ENCODE data around the gene INSYN2B. TPM values are rescaled to one million over a fixed set of nuclear protein-coding genes. Genes with fewer than 3 reads are reported as not detected.

The INSYN2B gene
- total and polyA plus RNA-seq, 2 of the 8 experiments (the other 6 are each of a cell fraction or from before 2014, with no cell fraction given) = not detected

DNA sequence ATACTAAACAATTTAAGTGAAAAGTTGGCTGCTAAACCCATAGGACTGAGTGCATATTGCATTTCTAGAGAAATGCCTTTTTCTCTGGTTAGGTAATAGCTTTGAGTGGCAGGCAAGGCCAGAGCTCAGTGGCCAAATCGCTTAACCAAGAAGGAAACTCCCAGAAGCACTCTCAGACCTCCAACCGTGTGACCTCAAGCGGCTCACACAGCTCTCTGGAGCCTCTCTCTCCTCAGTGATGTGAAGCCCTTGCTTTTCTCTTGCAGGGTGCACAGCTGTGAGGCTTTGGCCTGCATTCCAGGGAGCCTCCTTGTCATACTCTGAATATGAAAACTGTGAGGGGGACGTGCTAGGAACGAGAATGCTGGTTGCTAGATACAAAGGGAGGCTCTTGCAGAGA lies 106.7 kb downstream of the INSYN2B start:
- FAIRE-seq (no peak), DNase-seq (ENCODE audit: low read depth in 1 of 2, low spot score in 2 of 2) (no peak)
- no peaks in the 10 kb centered on the region for H3K79me2 ChIP-seq (ENCODE audit: control insufficient read depth in 1 of 2, insufficient read depth in 2 of 2, low read length in 2 of 2)
- H3K79me1 ChIP-seq (ENCODE audit: low read depth, low read length) = no peaks in the 10 kb centered on the region
- H4K91ac ChIP-seq (replicated peaks; ENCODE audit: insufficient read length, low read length) = no peak overlapping the region
- no peak overlapping the region for H3K9ac ChIP-seq (replicated peaks in 1 of 4; ENCODE audit: extremely low read depth in 1 of 4, low read depth in 3 of 4, low read length in 3 of 4)
- no peak for TF ChIP-seq FOSL1 (IDR thresholded peaks at IDR 0.05; ENCODE audit: insufficient read depth, low read depth, low read length)
- TF ChIP-seq TEAD4 (IDR thresholded peaks at IDR 0.05; ENCODE audit: low read depth, low read length) = peak; percentile 43
- no peak overlapping the region for H4K5ac ChIP-seq (ENCODE audit: insufficient read length, low read depth, low read length)
- no peak overlapping the region for H3K27ac ChIP-seq (ENCODE audit: low read depth, low read length)
- no peak overlapping the region for H3K14ac ChIP-seq (ENCODE audit: insufficient read length)
- CTCF ChIA-PET (ENCODE audit: partially characterized antibody) = interaction anchor here (0.9 to 2.4 kb wide), 4 partner anchors 12 to 243 kb away, joined by 3 to 7 read pairs (median 4); no protein-coding TSS in a partner anchor
- no peak overlapping the region for H2BK120ac ChIP-seq (replicated peaks; ENCODE audit: low read depth, low read length)
- no peaks in the 10 kb centered on the region for H3K23me2 ChIP-seq (ENCODE audit: low read depth, low read length)
- H3K27me3 ChIP-seq (replicated peaks in 1 of 4; ENCODE audit: control insufficient read depth in 3 of 4, extremely low read depth in 1 of 4, insufficient read depth in 3 of 4, low read length in 3 of 4) = peaks cover 0 to 2% (median 0%) of the 10 kb centered on the region in 4 experiments; a peak in 1 of 7 replicates
- 79% methylated on average over 5 of the region's 5 CpGs; no CpG with 5 or more reads in 1 of the 2 experiments for WGBS, 2 experiments (ENCODE audit: extremely low coverage in 1 of 2, insufficient coverage in 1 of 2, insufficient read length in 1 of 2, insufficient replicate concordance in 2 of 2, low coverage in 1 of 2, low lambda C conversion rate in 2 of 2, missing lambda C conversion rate in 1 of 2)
- no peak overlapping the region for H2BK12ac ChIP-seq (ENCODE audit: low read depth, low read length)
- no peak overlapping the region for H3K4me2 ChIP-seq (ENCODE audit: insufficient read depth in 1 of 2, low read depth in 2 of 2, low read length in 2 of 2)
- H2BK20ac ChIP-seq (ENCODE audit: low read length) = no peak overlapping the region
- no peaks in the 10 kb centered on the region for H3K9me3 ChIP-seq (ENCODE audit: insufficient read depth in 2 of 2, low read depth in 1 of 2, low read length in 1 of 2)
- no peak overlapping the region for H3K23ac ChIP-seq (ENCODE audit: insufficient read length)
- no peak overlapping the region for H2BK5ac ChIP-seq (ENCODE audit: low read depth, low read length)
- no peak overlapping the region for H3K4ac ChIP-seq (replicated peaks; ENCODE audit: insufficient read length, low read depth, low read length)
- no peak overlapping the region for H4K8ac ChIP-seq (ENCODE audit: extremely low read depth, insufficient read depth, low read length)
- no peak overlapping the region for H2BK15ac ChIP-seq (ENCODE audit: low read length)
- POLR2A ChIA-PET (ENCODE audit: partially characterized antibody) = no interaction called here
- no peaks in the 10 kb centered on the region for H4K20me1 ChIP-seq (replicated peaks in 1 of 2; ENCODE audit: control insufficient read depth in 1 of 2, insufficient read depth in 2 of 2, low read length in 2 of 2)
- H3K4me1 ChIP-seq (replicated peaks in 1 of 4; ENCODE audit: control insufficient read depth in 3 of 4, insufficient read depth in 4 of 4, low read length in 3 of 4) = peaks cover 0 to 5% (median 3%) of the 10 kb centered on the region in 4 experiments; a peak in 5 of 7 replicates
- H2AFZ ChIP-seq (ENCODE audit: low read length) = no peak overlapping the region
- no peak overlapping the region for H3K56ac ChIP-seq (replicated peaks; ENCODE audit: insufficient read length, low read depth, low read length)
- no peaks in the 10 kb centered on the region for H3K36me3 ChIP-seq (ENCODE audit: control insufficient read depth in 2 of 4, insufficient read depth in 4 of 4, low read length in 3 of 4)
- no peak overlapping the region for H2AK5ac ChIP-seq (ENCODE audit: low read depth, low read length)
- H3K18ac ChIP-seq (ENCODE audit: extremely low read depth, low read length) = no peak overlapping the region
- H3K4me3 ChIP-seq (ENCODE audit: extremely low read depth in 1 of 4, insufficient read depth in 2 of 4, low read depth in 3 of 4, low read length in 4 of 4) = no peak overlapping the region
